GM18858 (cell line): ENCODE data around the gene IL1RL1.

ENCODE experiments used
- ATAC-seq: cut with Tn5 transposase; IDR thresholded peaks from one replicate; pipeline ENCODE4 v1.9.1; 2021; ENCODE audit not compliant: unreplicated experiment

IL1RL1 gene

DNA sequence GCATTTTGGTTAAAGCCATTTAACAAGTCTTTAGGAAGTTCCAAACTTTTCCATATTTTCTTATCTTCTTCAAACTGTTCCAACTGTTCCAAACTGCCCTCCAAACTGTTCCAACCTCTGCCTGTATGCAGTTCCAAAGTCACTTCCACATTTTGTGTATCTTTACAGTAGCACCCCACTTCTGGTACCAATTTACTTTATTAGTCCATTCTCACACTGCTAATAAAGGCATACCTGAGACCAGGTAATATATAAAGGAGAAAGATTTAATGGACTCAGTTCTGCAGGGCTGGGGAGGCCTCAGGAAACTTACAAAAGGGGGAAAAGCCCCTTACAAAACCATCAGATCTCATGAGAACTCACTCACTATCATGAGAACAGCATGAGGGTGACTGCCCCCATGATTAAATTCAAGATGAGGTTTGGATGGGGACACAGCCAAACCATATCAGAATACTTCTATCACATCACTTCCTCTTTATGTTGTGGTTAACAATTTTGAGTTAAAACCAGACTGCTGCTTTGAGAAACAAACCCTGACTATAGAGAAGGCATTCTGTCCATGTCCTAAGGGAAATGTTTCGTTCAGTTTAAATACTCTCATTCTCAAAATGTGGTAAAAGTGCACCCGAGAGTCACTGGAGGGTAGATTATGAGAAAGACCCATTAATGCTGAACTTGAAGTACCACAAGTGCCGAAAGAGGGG, 55.2 kb downstream of the IL1RL1 start:
- ATAC-seq = peak; percentile 86

GRCh38 chr2:102367331-102367971, 56.1 kb downstream of the IL1RL1 start:
- peak; percentile 60 for ATAC-seq

DNA sequence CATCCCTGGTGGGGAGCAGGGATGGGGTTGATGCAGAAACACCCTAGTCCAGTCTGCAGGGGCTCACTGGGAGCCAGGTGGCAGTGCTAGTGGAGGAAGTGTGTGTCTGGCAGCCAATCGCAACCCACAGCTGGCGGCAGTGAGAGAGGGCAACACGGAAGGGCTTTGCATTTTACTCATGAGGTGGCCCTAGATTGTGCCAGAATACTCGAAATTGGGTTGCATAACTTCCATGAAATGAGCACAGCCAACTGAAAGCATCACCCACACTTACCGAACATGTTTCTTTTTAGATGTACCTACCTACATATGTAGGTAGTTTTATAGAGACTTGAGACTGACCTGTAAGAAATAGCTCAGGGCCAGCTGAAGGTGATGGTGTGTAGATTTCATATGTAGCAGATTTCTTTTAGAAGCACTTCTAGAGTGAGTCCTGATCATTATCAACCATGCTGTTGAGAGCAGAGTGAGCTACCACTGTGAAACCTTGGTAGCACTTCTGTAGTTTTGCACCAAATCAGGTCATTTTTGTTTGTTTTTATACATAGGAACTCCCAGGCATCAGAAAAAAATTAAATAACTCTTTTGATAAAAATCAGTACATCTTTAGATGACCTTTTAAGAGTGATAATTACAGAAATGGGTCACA, 57.2 kb downstream of the IL1RL1 start:
- no peak for ATAC-seq

- ATAC-seq = no peak
Observed at GRCh38 chr2:102369866-102370265, 58.5 kb downstream of the IL1RL1 start.

- ATAC-seq = no peak
Observed at GRCh38 chr2:102376052-102376591, 64.8 kb downstream of the IL1RL1 start.

DNA sequence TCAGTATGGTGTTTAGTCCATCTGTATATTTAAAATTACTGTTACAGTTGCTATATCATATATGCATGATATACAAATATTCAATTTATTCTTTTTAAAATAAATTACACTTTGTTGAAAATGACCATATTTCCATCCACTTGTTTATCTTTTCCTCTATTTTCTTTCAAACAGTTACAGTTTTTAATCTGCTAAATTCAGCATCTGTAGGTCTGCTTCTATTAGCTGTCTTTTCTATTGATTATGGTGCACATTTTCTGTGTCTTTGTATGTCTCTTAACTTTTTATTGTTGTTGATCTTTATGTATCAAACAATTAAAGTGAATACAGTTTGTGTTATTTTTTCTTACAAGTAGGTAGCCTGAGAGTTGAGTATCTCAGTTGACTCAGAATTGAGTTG, 72.4 kb downstream of the IL1RL1 start:
- ATAC-seq = no peak

DNA sequence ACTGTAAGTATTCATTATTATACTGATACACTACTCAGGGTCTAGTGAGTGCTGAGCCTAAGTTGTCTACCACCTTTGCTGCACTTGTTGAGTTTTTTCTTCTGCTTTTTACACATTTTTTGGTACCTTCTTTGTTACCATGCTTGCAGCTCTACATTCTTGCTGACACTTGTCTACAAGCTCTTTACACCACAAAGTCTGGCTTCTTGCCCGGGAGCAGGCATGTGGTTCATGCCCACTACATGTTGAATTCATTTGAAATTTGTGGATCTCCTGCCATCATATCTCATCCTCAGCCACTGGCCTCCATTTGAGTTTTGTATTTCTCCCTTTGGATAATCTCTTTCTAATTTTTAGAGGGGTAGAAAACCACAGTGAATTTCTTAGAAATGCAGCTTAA, 74.2 kb downstream of the IL1RL1 start:
- no peak for ATAC-seq

DNA sequence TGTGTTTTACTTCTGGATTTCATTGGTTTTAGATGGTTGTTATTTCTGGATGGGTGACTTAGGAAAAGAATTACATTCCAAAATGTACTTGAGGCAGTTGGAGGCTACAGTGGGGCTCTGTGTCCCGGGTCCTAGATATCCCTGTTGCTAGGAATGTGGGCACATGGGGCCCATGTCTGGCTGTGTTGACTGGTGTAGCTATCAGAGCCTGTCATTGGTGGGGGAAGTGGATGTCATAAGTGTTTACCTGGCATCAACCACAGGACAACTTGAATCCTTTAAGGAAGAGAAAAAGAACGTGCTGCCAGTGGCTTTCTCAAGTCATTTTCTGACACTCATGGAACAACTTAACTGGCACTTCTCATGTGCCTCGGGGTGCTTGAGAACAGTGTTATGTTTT, 74.6 kb downstream of the IL1RL1 start:
- no peak for ATAC-seq

- ATAC-seq = no peak
Observed at GRCh38 chr2:102386867-102387541, 75.6 kb downstream of the IL1RL1 start.

GRCh38 chr2:102387763-102388546, 76.6 kb downstream of the IL1RL1 start:
- no peak for ATAC-seq

DNA sequence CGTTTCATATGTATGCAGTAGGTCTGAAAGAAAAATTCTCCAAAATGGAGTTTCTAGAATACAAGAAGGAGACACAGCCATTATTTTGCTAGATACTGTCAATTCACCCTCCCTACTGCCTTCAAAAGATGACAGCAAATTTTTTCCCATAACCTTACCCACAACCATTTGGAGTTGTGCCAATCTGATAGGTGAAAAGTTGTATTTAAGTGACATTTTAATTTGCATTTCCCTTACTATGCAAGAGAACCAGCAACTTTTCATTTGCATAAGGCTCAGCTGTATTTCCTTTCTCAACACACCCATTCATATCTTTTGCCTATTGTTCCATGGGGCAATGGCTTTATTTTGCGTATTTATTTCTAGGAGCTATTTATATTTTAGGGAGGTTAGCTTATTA, 80.2 kb downstream of the IL1RL1 start:
- ATAC-seq = no peak

DNA sequence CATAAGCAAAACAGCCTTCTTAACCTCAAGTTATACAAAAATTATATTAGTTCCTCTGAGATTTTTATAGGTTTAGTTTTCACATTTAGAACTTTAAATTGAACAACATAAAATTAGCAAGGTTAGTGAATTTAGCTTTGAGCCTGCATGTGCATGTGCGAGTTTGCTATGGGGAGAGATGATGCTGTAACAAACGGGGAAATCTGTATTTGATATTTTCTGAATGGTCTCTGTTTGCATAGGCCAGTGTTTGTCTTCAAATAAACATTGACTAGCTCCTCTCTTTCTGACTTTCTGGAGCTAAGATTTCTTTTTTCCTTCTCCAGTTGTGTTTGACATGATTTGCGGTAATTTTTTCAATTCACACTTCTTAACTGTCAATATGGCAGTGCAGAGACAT, 80.7 kb downstream of the IL1RL1 start:
- no peak for ATAC-seq

- no peak for ATAC-seq
Observed at GRCh38 chr2:102392942-102393341, 81.6 kb downstream of the IL1RL1 start.

DNA sequence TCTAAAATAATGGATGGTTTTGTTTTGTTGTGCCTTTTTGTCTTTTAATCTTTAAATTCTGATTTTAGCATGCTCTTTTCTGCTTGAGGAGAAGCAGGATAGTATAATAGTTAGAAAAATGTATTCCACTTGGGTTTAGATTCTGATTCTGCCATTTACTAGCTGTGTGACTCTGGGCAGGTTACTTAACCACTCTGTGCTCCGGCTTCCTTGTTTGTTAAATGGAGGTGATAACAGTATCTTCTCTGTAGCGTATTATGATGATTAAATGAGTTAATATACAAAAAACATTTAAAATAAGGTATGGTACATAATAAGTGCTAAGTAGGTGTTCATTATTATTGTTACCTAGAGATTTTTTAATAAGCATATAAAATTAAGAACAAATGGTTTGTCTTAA, 84.6 kb downstream of the IL1RL1 start:
- ATAC-seq = no peak

DNA sequence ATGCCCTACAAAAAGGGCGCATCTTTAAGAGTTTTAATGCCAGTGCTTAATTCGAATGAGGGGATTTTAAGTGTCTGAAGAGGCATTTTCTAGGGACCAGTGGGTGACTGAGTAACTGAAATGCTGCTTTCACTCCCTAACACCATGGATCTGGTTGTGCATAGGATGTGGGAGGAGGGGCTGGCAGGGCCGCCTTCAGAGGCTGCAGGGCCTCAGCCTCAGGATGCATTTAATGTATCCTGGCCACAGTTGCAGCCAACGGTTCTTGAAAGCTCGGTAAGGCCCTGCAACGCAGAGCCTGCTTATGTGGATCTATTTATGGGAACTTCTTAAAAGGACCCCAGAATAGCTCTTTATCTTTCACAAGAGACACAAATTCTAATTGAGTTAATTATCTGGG, 85.8 kb downstream of the IL1RL1 start:
- ATAC-seq = no peak

DNA sequence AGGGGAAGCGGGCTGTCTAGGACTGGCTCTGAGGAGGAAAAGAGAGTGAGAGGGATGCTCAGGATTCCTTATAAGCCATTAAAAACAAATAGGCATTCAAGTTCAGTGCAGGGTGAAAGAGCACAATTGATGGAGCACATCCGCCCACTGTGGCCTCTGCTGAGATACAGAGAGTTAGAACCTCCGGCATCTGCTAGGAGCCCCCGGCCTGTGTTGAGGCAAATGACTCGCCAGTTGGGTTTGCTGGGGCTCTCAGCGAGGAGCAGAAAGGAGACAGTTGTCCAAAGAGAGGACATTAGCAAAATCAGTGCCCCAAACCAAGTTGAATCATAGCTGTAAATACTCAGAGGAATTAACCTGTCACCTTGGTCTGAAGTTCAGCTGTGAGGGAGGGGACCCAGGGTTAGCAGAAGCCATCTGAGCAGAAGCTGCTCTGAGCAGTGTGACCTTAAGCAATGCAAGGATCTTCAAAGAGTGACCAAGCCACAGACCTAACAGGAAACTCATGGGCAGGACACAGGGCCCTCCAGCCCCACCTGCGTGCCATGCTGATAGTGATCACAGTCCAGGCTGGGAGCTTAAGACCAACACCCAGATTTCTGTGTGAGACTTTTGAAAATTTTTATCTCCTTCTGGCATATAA, 88.3 kb downstream of the IL1RL1 start:
- no peak for ATAC-seq

DNA sequence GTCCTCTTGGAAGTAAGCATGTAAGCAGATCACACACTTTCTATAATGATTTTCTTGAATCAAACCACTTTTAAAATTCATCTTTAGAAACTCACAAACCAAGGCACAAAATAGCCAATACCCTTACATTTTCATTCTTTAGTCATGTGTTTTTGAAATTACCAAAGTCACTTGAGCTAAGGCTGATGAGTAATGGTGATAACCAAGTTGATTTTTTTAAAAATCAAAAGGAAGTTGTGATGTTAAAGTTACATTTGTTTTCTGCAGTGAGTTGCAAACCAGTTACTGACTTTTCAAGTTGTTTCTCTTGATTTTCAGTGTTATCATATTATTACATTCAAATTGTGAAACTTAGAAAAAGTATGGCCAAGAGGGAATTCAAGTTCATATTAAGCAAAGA, 90.1 kb downstream of the IL1RL1 start:
- ATAC-seq = no peak
